Neuronal stem cell (in vitro differentiated cells): ENCODE data around the gene RAD51C.

ENCODE experiments used
- DNase-seq: peaks from one replicate; pipeline ENCODE4 v3.0.0-alpha.2; 2013; ENCODE audit warnings: low spot score
- H2AFZ ChIP-seq: one replicate; pipeline ENCODE4 v1.6.1; 2013; ENCODE audit warnings: mild to moderate bottlenecking, low read length, inconsistent platforms
- H2AK5ac ChIP-seq: 2 replicates; pipeline ENCODE4 v1.6.1; 2013; ENCODE audit warnings: low read depth, mild to moderate bottlenecking, inconsistent platforms, low read length, moderate library complexity, mixed read lengths
- H2BK120ac ChIP-seq: 2 replicates; pipeline ENCODE4 v1.6.1; 2013; ENCODE audit warnings: low read depth, mild to moderate bottlenecking, inconsistent platforms, low read length, moderate library complexity, mixed read lengths
- H2BK12ac ChIP-seq: one replicate; pipeline ENCODE4 v1.6.1; 2013; ENCODE audit warnings: low read length, inconsistent platforms
- H2BK15ac ChIP-seq: 2 replicates; pipeline ENCODE4 v1.6.1; 2013; ENCODE audit warnings: mild to moderate bottlenecking, low read length, inconsistent platforms, mixed read lengths
- H2BK5ac ChIP-seq: one replicate; pipeline ENCODE4 v1.6.1; 2013; ENCODE audit warnings: inconsistent platforms, mild to moderate bottlenecking, low read length, moderate library complexity
- H3K14ac ChIP-seq: one replicate; pipeline ENCODE4 v1.6.1; 2013; ENCODE audit warnings: low read length, inconsistent platforms
- H3K18ac ChIP-seq: 2 replicates; pipeline ENCODE4 v1.6.1; 2013; ENCODE audit warnings: low read length, inconsistent platforms
- H3K23ac ChIP-seq: 2 replicates; pipeline ENCODE4 v1.6.1; 2013; ENCODE audit warnings: low read depth, mild to moderate bottlenecking, mixed read lengths, low read length, inconsistent platforms; ENCODE audit not compliant: poor library complexity
- H3K27ac ChIP-seq: replicated peaks from 3 replicates; pipeline ENCODE4 v1.5.1; 2013; ENCODE audit warnings: low read length, inconsistent platforms
- H3K27me3 ChIP-seq, 3 experiments: 2 replicates each; pipeline ENCODE4 v1.6.1; 2013; ENCODE audit warnings: low read length in 3 of 3, mild to moderate bottlenecking in 2 of 3, inconsistent platforms in 1 of 3, low read depth in 1 of 3, mixed read lengths in 1 of 3, moderate library complexity in 1 of 3; ENCODE audit not compliant: control insufficient read depth in 3 of 3, insufficient read depth in 3 of 3
- H3K36me3 ChIP-seq, 2 donors: replicated peaks in 1 of 2; 2 replicates each; pipeline ENCODE4 v1.6.1; 2013; ENCODE audit warnings: low read length in 2 of 2; ENCODE audit not compliant: control insufficient read depth in 2 of 2, insufficient read depth in 2 of 2
- H3K4ac ChIP-seq: 2 replicates; pipeline ENCODE4 v1.6.1; 2013; ENCODE audit warnings: inconsistent platforms, mild to moderate bottlenecking, low read length, moderate library complexity
- H3K4me1 ChIP-seq, 2 donors: 1 replicate in 1 of 2; 2 replicates in 1 of 2; pipeline ENCODE4 v1.6.1; 2013; ENCODE audit warnings: low read length in 2 of 2, low read depth in 1 of 2; ENCODE audit not compliant: control insufficient read depth in 2 of 2, insufficient read depth in 1 of 2
- H3K4me2 ChIP-seq: one replicate; pipeline ENCODE4 v1.6.1; 2013; ENCODE audit warnings: mild to moderate bottlenecking, low read length, inconsistent platforms; ENCODE audit not compliant: insufficient read depth, poor library complexity, severe bottlenecking
- H3K4me3 ChIP-seq, 2 donors: 2 replicates each; pipeline ENCODE4 v1.5.1; 2013; ENCODE audit warnings: low read length in 2 of 2, mild to moderate bottlenecking in 2 of 2, inconsistent platforms in 1 of 2, moderate library complexity in 1 of 2
- H3K79me1 ChIP-seq: one replicate; pipeline ENCODE4 v1.6.1; 2013; ENCODE audit warnings: low read depth, mild to moderate bottlenecking, inconsistent platforms, low read length, moderate library complexity
- H3K9ac ChIP-seq: one replicate; pipeline ENCODE4 v1.6.1; 2013; ENCODE audit warnings: mild to moderate bottlenecking, low read depth, low read length, inconsistent platforms; ENCODE audit not compliant: poor library complexity
- H3K9me3 ChIP-seq, 2 donors: replicated peaks in 1 of 2; 2 replicates each; pipeline versions ENCODE3 to v1.6.1; 2013; ENCODE audit warnings: low read length in 2 of 2, mild to moderate bottlenecking in 2 of 2, inconsistent platforms in 1 of 2, low read depth in 1 of 2, mixed read lengths in 1 of 2, moderate library complexity in 1 of 2; ENCODE audit not compliant: control insufficient read depth in 2 of 2, insufficient read depth in 1 of 2
- H4K8ac ChIP-seq: one replicate; pipeline ENCODE4 v1.6.1; 2013; ENCODE audit warnings: low read depth, mild to moderate bottlenecking, inconsistent platforms, low read length, moderate library complexity
- H4K91ac ChIP-seq: one replicate; pipeline ENCODE4 v1.6.1; 2013; ENCODE audit warnings: low read length, low read depth, mild to moderate bottlenecking, inconsistent platforms; ENCODE audit not compliant: poor library complexity
- WGBS, 2 donors: extraction: QIAGEN DNeasy Blood & Tissue Kit; methylation state at CpG; one replicate each; pipeline ENCODE4 v1.1.7; 2013; ENCODE audit warnings: missing lambda C conversion rate in 2 of 2, mixed read lengths in 1 of 2; ENCODE audit not compliant: insufficient read length in 2 of 2, insufficient replicate concordance in 1 of 2; ENCODE audit errors: extremely low coverage in 2 of 2; 5-methylcytosine and 5-hydroxymethylcytosine counted together

The RAD51C gene

DNA sequence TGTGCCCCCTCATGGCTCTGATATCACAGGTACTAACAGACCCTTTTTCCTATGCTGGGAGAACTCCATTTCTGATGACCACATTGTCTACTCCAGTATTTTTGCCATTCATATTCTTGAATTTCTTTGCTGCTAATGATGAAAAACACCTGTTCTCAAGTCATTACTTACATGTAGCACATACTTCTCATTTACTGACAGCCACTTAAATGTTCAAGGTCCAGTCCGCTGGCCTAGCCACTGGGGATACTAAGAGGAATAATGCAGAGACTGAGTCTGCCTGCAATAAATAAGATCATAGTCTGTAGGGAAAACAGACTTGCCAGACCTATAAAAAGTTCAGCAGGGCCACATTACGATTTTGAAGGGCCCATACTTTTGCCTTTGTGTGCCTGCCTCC lies 28.1 kb upstream of the RAD51C start:
- H3K36me3 ChIP-seq, result no peaks in the 10 kb centered on the region
- no peaks in the 10 kb centered on the region for H3K79me1 ChIP-seq
- H3K4me1 ChIP-seq, result no peaks in the 10 kb centered on the region
- H2AFZ ChIP-seq, result no peak overlapping the region
- no peak overlapping the region for H4K8ac ChIP-seq
- no peak overlapping the region for H3K4me3 ChIP-seq
- WGBS, 2 donors, result no CpG with 5 or more reads among the region's 2 CpGs
- no peaks in the 10 kb centered on the region for H3K27me3 ChIP-seq
- no peak overlapping the region for H2BK15ac ChIP-seq
- no peak for DNase-seq
- H4K91ac ChIP-seq, result no peak overlapping the region
- H2BK5ac ChIP-seq, result no peak overlapping the region
- no peak overlapping the region for H3K14ac ChIP-seq
- H3K23ac ChIP-seq, result no peak overlapping the region
- no peak overlapping the region for H2BK120ac ChIP-seq
- no peak overlapping the region for H2AK5ac ChIP-seq
- H3K18ac ChIP-seq, result no peak overlapping the region
- no peak overlapping the region for H3K4me2 ChIP-seq
- no peaks in the 10 kb centered on the region for H3K9me3 ChIP-seq
- H3K4ac ChIP-seq, result no peak overlapping the region
- H3K27ac ChIP-seq, result no peak overlapping the region
- no peak overlapping the region for H2BK12ac ChIP-seq
- no peak overlapping the region for H3K9ac ChIP-seq

DNA sequence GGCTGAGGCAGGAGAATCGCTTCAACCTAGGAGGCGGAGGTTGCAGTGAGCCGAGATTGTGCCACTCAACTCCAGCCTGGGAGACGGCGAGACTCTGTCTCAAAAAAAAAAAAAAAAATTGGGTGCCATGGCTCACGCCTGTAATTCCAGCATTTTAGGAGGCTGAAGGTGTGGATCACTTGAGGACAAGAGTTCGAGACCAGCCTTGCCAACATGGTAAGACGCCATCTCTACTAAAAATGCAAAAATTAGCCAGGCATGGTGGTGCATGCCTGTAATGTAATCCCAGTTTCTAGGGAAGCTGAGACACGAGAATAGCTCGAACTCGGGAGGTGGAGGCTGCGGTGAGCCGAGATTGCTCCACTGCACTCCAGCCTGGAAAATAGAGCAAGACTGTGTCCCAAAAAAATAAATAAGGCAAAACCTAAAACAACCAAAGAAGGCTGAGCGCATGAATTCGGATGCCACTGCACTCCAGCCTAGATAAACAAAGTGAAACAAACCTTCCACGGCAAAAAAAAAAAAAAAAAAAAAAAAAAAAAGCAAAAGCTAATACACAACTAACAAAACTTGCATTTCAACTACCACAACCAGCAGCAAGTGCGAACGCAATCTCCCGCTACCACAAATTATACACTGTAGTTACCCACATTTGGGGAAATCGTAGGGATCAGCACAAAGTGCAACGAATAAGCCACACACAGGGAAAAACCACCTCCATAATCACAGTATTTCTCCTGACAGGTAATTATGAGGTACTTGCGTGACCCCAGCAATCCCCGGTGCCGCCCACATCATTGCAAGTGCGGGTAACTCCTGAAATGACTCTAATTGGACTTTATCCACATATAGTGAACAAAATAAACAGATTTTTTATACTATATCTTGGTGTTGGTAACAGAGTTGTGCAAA lies 26.2 kb upstream of the RAD51C start:
- H3K4me1 ChIP-seq, result no peaks in the 10 kb centered on the region
- no peak overlapping the region for H3K14ac ChIP-seq
- H3K36me3 ChIP-seq, result no peaks in the 10 kb centered on the region
- no peak for DNase-seq
- H3K27ac ChIP-seq, result no peak overlapping the region
- no peaks in the 10 kb centered on the region for H3K79me1 ChIP-seq
- H2BK12ac ChIP-seq, result no peak overlapping the region
- H4K91ac ChIP-seq, result no peak overlapping the region
- no peak overlapping the region for H2BK5ac ChIP-seq
- H2AK5ac ChIP-seq, result no peak overlapping the region
- H3K18ac ChIP-seq, result no peak overlapping the region
- H3K4ac ChIP-seq, result no peak overlapping the region
- no peak overlapping the region for H2BK120ac ChIP-seq
- no peak overlapping the region for H2AFZ ChIP-seq
- H3K23ac ChIP-seq, result no peak overlapping the region
- no CpG with 5 or more reads among the region's 25 CpGs for WGBS, 2 donors
- no peaks in the 10 kb centered on the region for H3K9me3 ChIP-seq
- H3K9ac ChIP-seq, result no peak overlapping the region
- no peak overlapping the region for H3K4me3 ChIP-seq
- H3K4me2 ChIP-seq, result no peak overlapping the region
- no peak overlapping the region for H2BK15ac ChIP-seq
- H3K27me3 ChIP-seq, result no peaks in the 10 kb centered on the region
- no peak overlapping the region for H4K8ac ChIP-seq

- Histone ChIP-seq H2AFZ (no peak overlapping the region), H3K4me1 (peaks cover 0 to under 1% of the 10 kb centered on the region in 2 donors), H2BK15ac (no peak overlapping the region), H4K91ac (no peak overlapping the region), H2BK120ac (no peak overlapping the region), H4K8ac (no peak overlapping the region), H3K27me3 (no peaks in the 10 kb centered on the region), H3K4ac (no peak overlapping the region), H3K4me2 (no peak overlapping the region), H3K18ac (no peak overlapping the region), H2BK5ac (no peak overlapping the region), H3K14ac (no peak overlapping the region), H3K9me3 (no peaks in the 10 kb centered on the region), H3K79me1 (no peaks in the 10 kb centered on the region), H3K23ac (no peak overlapping the region), H3K27ac (no peak overlapping the region), H3K36me3 (no peaks in the 10 kb centered on the region), H3K4me3 (no peak overlapping the region), H3K9ac (no peak overlapping the region), H2AK5ac (no peak overlapping the region), H2BK12ac (no peak overlapping the region)
- no CpG with 5 or more reads among the region's 19 CpGs for WGBS, 2 donors
- no peak for DNase-seq
These were observed 25.5 kb upstream of the RAD51C start for GRCh38 chr17:58666858-58667267.

DNA sequence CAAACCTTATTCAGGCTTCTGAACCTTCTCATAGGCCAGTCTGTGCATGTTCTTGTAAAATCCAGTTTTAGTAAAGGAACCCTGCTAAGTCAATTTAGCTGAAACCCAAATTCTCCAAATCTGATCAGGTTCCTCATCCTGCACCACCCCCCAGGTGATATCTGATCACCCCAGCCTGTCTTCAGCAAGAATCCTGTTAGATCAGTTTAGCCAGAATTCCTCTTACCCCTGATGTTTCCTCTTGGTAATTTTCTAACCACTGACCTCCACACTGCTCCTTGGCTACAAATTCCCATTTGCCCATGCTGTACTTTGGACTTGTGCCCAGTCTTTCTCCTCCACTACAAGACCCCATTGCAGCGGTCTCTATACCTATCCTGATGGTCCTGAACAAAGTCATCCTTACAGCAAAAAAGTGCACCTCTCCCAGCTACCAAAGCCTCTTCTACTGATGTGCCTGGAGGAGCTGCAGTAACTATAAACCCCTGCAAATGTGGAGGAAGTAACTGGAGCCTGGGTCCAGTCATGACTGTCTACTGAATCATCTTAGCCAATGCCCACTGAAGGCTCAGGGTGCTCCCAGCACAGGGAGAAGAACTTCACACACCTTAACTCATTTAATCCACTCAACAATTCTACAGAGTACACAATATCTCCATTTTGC lies 24.3 kb upstream of the RAD51C start:
- Histone ChIP-seq H3K9me3 (no peaks in the 10 kb centered on the region), H3K4me3 (no peak overlapping the region), H3K79me1 (no peaks in the 10 kb centered on the region), H3K27me3 (no peaks in the 10 kb centered on the region), H3K4ac (no peak overlapping the region), H3K4me2 (no peak overlapping the region), H3K18ac (no peak overlapping the region), H2BK15ac (no peak overlapping the region), H3K4me1 (peaks cover 0 to 4% of the 10 kb centered on the region in 2 donors), H3K36me3 (no peaks in the 10 kb centered on the region), H2AK5ac (no peak overlapping the region), H4K91ac (no peak overlapping the region), H4K8ac (no peak overlapping the region), H3K14ac (no peak overlapping the region), H2AFZ (no peak overlapping the region), H3K23ac (no peak overlapping the region), H2BK120ac (no peak overlapping the region), H2BK5ac (no peak overlapping the region), H2BK12ac (no peak overlapping the region), H3K27ac (no peak overlapping the region), H3K9ac (no peak overlapping the region)
- no CpG with 5 or more reads among the region's 1 CpG for WGBS, 2 donors
- no peak for DNase-seq
